Eye (tissue), 1 donor: ENCODE data around the gene CISD2.
"Not testable (repeated sequence)": the region's sequence is repeated elsewhere in the genome, so short reads cannot be mapped to it uniquely, and the experiment has no call there.

Experiments used
- DNase-seq: peaks from one replicate; pipeline ENCODE4 v3.0.0-alpha.2; 2015

Gene CISD2, protein sequence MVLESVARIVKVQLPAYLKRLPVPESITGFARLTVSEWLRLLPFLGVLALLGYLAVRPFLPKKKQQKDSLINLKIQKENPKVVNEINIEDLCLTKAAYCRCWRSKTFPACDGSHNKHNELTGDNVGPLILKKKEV

DNA sequence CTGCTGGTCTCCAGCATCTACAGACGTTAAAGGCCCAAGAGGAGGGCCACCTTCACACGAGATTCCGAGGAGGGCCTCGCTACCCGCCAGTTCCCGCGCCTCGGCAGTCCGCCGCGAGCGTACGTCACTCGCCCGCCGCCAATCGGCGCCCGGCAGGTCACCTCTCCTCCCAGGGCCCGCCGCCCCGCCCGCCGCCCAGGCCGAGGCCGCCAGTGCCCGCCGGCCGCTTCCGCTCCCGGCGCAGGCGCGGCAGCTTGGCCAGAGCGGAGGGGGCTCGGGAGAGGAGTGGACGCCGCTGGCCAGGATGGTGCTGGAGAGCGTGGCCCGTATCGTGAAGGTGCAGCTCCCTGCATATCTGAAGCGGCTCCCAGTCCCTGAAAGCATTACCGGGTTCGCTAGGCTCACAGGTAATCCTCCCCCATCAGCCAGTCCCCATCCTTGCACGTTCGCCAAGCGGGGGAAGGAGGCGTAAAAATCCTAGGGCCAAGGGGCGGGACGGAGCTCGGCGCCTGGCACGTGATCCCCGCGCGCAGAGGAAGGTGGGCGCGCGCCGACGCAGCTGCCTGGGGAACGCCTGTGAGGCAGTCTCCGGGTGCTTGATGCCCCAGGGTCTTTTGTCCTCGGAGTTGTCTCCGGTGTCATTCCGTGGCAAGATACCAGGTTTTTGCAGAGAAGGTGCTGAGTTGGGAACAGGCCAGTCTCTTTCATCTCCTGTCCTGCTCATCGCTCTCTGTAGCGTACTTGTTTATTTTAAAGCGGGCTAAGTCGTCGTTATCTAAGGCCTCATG, at the start of gene CISD2:
TSS of gene CISD2 (plus strand) at position 212 of the 788 bp plus-strand sequence. CDS start at position 305, 93 bp downstream.
- DNase-seq, result peak; percentile 97

DNA sequence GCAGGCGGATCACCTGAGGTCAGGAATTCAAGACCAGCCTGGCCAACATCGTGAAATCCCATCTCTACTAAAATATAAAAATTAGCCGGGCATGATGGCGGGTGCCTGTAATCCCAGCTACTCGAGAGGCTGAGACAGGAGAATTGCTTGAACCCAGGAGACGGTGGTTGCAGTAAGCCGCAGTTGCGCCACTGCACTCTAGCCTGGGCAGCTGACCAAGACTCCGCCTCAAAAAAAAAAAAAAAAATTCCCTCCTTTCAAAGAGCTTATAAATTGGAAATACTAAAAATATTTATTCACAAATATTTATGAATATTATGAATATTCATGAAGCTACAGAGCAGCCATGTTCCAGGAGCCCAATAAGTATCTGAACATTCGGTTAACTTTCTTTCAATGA, 49.7 kb upstream of the CISD2 start:
- DNase-seq, result not testable (repeated sequence)

DNA sequence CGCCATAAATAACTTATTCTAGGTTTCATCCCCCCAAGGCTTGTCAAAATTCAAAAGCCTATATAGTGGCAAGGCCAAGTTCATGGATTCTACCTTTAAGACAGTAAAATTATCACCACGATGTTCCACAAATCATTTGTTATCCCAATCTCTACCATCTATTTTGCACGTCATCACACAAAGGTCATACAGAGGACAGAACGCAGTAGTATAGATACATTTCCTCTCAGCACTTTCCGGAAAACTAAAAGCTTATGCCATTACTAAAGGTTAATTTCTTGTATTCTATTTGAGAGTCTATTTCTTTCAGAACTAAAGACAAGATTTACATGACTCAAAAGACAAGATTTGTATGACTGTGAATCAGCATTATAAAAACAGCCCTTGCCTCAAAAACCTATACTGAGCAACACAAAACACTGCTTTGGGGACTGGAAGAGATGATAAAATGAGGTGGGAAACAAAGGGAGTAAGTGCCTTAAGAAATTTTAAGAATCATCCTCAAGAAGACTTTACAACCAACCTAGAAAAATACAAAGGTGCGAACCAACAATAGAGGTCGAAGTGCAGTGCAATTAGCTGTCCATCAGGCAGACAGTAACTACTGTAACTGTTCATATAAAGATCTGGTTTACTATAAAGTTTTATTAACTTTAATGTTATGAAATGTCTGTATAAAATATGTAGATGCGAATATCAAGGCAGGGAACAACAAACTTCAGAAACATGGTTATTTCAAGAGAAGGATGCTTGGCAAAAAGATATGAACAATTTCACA, 49.0 kb upstream of the CISD2 start:
- DNase-seq, result no peak

DNA sequence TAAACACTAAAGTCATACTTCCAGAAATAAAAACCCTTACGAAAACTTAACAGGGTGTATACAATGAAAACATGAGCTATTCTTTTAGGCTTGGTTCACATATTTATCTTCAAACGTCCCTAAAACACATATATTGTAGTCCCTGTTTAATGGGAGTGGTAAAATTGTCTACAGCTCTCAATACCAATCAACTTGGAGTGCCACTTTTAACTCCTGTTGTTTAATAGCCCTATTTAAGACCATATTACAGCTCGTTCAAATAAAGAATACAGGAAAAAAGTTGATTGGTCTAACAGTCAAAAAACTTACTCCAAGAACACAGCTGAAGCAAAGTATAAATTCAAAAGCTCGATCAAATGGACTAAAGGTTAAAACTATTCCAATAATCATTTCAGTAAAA, 45.3 kb upstream of the CISD2 start:
- DNase-seq, result no peak

DNA sequence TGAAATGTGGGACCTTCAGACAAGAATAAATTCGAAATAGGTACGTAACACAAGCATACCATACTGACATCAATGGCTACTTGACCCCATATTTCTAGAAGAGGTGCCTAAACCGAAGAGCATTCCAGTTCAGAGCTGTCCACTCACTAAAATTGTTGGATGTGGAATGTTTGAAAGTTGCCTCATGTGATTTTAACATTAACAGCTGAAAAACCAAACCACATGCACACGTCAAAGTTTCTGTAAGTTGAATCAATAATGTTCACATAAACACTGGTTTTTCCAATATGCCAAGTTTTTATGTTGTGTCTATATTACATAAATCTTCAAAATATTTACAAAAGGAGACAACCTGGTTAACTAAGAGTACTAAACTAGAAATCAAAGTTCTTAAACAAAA, 44.9 kb upstream of the CISD2 start:
- DNase-seq, result no peak

DNA sequence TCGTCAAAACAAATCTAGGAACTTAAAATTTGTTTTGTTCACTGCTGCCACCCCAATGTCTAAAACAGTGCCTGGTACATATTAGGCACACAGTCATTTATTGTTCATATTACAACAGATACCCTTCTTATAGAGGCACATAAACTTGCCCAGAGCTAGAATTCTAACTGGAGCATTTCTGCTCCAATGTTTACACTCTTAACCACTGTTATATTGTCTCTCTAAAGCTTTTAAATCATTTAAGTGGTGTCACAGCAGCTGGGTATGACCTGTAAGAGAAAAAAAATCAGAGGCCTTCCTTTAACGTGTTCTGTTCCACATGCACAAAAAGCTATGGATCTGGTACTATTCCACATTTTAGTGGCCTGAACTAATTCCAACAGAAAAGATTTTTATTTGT, 44.4 kb upstream of the CISD2 start:
- peak; percentile 20 for DNase-seq

DNA sequence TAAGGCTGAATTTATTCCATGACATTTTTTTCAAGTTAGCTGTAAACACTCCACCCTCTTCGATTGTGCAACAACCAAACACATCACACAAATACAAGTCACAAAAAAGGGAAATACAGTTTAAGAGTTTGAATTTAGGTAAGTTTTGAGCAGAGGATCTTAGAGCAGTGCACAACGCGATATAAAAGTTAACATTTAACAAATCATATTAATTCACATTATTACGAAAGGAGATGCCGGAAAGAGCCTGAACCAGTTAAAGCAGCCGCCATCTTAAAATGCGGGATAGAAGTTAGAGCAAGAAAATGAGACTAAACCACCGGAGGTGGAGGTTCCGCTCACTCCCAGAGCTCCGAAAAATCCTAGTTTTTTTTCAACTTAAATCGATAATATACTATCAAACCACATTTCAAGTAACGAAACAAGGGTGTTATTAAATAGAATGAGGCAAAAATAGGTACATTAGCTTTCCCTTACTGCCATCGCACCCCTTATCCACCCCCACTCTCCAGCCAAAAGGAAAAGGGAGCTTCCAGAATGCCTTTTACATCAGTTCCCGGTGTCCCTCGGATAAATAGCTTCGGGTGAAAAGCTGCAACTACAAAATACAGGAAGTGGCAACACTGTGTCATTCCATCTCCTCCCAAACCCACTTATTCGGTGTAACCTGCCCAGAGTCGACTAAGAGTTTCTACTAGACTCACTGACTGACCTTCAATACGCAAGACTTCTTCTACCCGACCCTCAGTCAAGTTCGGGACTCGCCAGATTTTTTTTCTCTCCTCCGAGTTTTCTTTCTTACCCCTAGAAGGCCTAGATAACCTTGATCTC, 43.3 kb upstream of the CISD2 start:
- DNase-seq, result peak; percentile 80

DNA sequence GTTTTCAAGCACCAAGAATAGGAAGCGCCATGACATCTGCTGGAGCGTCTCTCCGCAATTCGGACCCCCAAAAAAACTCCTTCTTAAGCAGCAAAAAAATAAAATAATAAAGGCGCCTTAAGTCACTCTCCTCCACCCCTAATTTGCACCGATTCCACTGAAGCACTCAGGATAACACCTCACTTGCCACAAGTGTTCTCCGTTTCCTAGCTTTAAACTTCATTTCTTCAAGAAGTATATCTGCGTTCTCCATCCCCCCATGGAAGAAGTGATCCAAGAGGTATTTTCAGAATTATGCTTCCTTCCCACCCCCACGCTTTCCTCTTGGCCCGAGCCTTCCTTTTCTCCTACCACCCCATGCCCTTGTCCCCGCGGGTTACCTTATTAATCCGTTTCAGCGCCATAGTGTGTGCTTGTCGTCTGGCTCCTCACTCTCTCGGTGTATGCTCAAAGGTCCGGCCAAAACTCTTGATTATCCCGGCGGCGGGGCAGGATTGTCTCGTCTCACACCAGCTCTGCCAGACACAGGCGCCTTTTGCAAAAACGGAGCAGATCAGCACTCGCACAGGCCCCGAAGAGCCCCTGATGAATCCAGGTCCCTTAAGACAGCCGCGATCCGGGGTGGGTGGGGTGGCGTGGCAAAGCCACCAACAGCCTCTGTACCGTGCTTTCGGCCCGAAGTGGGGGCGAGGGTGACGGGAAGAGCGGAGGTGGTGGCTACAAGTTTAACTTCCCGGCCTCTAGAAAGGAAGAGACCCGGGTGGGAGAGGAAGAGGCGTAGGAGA, 42.5 kb upstream of the CISD2 start:
- no peak for DNase-seq

DNA sequence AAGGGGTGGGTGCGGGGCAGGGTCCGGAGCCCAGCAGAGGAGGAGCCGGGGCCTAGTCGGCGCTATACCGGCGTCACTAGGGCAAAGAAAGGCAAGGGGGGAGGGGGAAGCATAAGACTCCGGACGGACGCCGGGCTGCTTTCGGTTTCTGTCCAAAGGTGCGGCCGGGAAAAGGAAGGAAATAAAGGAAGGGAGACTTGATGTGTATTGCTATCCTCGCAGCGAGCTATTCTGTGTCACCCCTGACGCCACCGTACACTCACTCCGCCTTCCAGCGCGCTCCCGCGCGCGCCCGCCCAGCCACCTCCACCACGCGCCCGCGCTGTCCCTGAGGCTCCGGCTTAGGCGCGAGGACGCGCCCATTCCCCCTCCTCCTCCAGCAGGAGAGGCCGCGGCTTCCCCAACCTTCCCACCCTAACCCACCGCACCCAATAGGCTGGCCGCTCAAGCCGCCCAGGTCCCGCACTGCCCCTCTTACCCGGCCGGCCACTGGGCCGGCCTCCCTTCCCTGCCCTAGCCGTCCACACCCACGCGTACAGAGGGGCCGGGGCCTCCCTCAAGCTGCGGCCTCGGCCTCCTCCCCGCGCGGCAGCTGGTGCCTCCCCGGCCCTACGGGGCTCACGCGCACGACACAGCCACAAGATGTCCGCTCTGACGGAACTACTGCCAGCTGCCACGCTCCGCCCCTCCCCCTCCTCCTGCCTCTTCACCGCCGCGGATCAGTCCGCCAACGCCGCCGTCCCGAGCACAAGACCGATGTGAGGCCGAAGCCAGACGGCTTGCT, 41.7 kb upstream of the CISD2 start, which contains the start of gene UBE2D3:
TSS of gene UBE2D3 (minus strand) at position 662 of the 784 bp plus-strand sequence. CDS start 1,043 bp downstream, outside the sequence.
- DNase-seq, result peak; percentile 99

DNA sequence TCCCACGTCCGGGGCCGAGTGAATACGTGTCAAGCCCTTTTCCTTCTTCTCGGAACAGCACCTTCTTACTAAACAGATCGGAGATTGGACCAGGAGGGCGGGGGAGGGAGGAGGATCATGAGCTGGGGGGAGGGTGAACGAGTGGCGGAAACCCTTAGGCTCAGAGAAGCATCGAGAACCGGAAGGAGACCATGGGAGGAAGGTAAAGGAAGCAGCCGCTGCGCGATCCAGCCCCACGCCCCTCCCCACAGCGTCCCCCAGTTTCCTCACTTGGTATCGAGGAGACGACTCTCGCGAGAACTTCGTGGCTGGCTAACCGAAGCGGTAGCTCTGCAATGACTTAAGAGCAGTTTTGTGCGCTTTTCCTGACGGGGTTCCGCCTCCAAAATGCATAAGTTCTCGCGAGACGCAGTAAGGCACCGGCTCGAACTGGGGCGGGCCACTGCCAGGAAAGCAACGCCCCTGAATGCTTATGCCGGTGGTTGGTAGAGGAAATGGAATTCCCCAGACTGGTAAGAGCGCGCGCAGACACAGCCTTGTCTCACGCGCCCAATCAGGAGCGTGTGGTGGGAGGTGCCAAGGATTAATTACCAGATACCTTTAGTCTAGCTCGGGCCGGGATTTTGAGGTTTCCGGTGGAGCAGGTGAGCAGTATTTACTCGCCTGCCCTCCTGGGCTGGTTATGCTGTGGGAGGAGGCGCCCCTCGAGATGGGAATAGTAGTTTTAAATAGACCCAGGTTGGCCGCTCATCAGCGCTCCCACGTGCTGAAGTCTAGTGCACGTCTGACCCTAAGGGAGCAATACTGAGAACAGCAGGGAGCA, 40.9 kb upstream of the CISD2 start:
- peak; percentile 100 for DNase-seq

DNA sequence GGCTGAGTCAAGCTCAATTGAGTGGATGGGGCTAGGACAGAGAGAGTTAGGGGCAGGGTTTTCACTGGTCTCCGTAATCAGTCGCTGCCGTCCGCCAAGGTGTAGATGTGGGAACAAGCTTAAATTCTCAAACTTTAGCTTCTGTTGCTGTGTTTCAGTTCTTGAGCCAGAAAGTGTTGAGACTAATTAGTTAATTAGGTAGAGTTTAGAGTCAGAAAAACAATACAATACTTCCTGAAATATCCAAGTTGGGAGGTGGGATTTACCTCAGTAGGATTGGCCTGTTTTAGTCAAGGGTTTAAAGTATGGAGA, 40.3 kb upstream of the CISD2 start:
- no peak for DNase-seq

DNA sequence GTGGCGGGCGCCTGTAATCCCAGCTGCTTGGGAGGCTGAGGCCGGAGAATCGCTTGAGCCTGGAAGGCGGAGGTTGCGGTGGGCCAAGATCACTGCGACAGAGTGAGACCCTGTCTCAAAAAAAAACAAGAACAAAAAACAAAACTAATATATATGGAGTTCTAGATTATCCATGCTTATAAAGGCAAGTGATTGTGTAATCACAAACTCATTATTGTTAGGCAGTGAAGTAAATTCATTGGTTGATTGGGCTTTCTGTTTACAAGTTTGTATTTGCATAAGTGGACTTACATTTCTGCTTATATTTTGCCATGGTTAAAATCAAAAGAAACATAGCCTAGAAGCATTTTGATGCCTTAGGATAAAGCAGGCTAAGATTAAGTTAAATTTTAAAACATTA, 39.0 kb upstream of the CISD2 start:
- no peak for DNase-seq

DNA sequence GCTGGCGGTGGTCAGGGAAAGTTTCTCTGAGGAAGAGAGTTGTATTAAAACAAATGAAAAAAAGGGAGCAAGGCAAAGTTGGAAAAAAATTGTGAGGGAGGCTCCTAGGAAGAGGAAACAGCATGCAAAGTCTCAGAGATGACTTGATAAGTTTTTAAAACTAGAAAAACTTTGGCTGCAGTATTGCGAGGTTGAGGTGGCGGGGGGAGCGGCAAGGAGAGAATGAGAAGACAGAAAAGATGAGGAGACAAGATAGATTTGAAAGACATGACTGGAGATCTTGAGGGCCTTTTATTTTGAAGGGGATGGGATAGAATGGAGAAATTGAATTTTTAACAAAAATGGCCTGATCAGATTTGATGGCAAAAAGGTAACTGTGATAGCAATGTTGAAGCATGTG, 36.7 kb upstream of the CISD2 start:
- DNase-seq, result no peak

DNA sequence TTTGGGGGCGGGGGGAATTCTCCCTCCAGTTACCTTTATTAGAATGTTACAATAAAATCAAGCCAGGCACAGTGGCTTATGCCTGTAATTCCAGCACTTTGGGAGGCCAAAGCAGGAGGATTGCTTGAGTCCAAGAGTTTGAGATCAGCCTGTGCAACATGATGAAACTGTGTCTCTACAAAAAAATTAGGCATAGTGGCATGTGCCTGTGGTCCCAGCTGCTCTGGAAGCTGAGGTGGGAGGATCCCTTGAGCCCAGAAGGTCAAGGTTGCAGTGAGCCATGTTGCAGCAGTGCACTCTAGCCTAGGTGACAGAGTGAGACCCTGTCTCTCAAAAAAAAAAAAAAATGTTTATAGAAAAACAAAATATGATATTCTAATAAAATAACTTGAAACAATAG, 36.1 kb upstream of the CISD2 start:
- no peak for DNase-seq

DNA sequence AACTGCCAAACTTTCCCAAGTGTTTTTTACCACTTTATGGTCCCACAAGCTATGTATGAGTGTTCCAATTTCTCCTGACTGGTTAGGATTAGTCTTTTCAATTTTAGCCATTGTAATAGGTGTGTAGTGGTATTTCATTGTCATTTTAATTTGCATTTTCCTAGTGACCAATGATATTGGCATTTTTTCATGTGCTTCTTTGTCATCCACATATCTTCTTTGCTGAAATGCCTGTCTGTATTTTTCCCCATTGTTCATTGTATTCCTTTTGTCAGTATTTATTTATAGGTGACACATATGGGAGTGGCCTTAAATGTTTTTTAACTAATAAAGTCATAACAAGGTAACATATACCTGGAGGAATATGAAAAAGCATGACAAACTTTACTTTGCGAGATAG, 32.2 kb upstream of the CISD2 start:
- DNase-seq, result no peak

DNA sequence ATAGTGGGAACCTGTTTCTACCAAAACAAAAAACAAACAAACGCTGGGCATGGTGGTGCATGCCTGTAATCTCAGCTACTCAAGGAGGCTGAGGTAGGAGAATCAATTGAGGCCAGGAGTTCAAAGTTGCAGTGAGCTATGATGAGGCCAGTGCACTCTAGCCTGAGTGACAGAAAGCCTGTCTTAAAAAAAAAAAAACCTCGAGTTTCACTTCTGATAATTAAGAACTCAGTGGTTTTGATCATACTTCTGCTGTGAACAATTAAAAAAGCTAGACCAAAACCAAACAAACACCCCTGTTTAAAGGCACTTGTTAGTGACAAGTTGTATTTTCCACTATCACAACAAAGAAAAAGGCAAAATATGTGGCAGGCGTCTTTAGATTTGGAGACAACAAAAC, 26.4 kb upstream of the CISD2 start:
- DNase-seq, result no peak

DNA sequence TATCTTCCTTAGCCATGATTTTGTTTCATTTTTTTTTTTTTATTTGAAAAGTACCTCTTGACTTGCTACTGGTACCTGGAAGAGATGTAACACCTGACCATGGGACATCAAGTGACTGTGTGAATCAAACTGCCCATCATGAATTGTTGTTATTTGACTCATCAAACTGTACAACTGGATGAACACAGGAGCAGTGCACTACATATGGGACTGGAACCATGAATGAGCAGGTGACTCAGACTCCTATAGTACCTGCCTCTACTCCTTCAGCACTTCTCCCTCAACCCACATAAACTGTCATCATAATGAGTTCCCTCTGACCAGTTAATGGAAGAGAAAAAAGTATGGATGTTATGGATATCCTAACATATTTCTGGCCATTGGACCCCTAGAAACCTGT, 25.5 kb upstream of the CISD2 start:
- no peak for DNase-seq

DNA sequence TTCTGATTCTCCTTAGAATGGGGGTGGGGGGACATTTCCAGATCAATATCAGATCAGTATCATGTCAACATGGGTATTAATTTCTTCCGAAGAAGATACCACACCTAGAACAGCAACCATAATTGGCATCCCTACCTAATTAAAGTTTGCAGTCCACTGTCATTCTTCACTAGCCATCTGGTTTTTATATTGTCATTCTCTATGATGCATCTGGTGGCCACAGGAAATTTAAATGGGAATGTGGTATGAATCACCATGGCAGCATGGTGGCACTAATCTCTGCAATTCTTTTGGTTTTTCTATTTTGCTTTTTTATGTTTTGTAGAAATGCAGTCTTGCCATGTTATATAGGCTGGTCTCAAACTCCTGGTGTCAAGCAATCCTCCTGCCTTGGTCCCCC, 24.9 kb upstream of the CISD2 start:
- DNase-seq, result no peak

DNA sequence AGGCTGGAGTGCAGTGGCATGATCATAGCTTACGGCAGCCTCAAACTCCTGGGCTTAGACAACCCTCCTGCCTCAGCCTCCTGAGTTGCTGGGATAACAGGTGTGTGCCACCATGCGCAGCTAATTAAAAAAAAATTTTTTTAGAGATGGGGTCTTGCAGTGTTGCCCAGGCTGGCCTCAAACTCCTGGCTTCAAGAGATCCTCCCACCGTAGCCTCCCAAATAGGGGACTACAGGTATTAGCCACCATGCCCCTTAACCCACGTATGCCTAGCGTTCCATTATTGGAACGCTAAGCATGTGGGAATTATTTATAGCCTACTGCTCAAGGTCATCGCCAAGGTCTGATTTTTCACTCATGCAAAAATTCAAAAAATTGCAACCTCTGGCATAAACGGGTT, 21.1 kb upstream of the CISD2 start:
- no peak for DNase-seq

DNA sequence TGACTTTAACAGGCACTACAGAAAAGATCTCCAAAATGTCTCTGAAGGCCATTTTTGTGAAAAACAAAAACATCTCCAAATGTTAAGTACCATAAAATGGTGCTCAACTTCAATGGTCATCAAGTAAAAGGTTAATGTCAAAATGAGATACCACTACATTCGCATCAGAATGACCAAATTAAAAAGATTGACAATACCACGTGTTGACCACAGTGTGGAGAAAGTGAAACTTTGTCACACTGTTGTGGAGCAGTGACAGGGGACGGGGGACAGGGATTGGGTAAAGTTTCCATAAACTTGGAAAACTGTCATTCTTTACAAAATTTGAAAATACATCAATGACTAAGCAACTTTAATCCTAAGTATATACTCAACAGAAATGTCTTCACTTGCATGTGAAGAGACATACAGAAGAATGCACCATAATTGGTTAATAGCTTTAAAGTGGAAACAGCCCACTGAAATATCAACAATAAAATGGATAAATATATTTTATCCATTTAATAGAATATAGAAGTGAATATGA, 19.1 kb upstream of the CISD2 start:
- DNase-seq, result no peak
